Measurements from ENCODE around the gene ZBTB21.

ZBTB21 gene

DNA sequence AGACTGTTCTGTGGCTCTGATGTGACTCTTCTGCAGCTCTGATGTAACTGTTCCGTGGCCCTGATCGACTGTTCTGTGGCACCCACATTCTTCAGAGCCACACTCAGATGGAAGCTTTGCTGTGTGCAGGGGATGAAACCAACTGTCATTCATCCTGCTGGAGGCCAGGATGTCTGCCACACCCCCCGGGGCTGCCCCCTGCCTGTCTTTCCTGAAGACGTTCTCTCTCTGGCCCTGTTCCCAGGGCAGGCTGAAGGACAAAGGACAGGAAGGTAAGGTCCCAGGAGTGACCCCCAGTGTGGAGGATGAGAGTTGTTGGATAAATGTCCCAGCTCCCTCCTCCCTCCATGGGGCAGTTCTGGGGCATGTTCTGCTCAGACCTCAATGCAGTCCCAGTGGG, 31.6 kb upstream of the ZBTB21 start:
- Histone ChIP-seq H3K9ac (no peak overlapping the region), H3K4me1 (ENCODE audit: low read depth, poor library complexity, severe bottlenecking) (no peaks in the 10 kb centered on the region), H2AFZ (ENCODE audit: low read depth) (no peak overlapping the region), H3K4me2 (no peak overlapping the region), H3K36me3 (ENCODE audit: insufficient read depth) (no peaks in the 10 kb centered on the region), H3K79me2 (ENCODE audit: insufficient read depth, low read depth) (no peaks in the 10 kb centered on the region), H3K27me3 (ENCODE audit: insufficient read depth, low read depth) (peaks cover 7% of the 10 kb centered on the region; the same call in 1 of the 2 replicates), H3K27ac (no peak overlapping the region), H3K4me3 (IDR thresholded peaks at IDR 0.05; ENCODE audit: insufficient read depth, low read depth, low read length) (no peak overlapping the region), H4K20me1 (ENCODE audit: insufficient read depth) (no peaks in the 10 kb centered on the region)
- TF ChIP-seq, protein P1, sequence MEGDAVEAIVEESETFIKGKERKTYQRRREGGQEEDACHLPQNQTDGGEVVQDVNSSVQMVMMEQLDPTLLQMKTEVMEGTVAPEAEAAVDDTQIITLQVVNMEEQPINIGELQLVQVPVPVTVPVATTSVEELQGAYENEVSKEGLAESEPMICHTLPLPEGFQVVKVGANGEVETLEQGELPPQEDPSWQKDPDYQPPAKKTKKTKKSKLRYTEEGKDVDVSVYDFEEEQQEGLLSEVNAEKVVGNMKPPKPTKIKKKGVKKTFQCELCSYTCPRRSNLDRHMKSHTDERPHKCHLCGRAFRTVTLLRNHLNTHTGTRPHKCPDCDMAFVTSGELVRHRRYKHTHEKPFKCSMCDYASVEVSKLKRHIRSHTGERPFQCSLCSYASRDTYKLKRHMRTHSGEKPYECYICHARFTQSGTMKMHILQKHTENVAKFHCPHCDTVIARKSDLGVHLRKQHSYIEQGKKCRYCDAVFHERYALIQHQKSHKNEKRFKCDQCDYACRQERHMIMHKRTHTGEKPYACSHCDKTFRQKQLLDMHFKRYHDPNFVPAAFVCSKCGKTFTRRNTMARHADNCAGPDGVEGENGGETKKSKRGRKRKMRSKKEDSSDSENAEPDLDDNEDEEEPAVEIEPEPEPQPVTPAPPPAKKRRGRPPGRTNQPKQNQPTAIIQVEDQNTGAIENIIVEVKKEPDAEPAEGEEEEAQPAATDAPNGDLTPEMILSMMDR (conservative IDR thresholded peaks at IDR 0.05; ENCODE audit: low read depth, low read length), result no peak

DNA sequence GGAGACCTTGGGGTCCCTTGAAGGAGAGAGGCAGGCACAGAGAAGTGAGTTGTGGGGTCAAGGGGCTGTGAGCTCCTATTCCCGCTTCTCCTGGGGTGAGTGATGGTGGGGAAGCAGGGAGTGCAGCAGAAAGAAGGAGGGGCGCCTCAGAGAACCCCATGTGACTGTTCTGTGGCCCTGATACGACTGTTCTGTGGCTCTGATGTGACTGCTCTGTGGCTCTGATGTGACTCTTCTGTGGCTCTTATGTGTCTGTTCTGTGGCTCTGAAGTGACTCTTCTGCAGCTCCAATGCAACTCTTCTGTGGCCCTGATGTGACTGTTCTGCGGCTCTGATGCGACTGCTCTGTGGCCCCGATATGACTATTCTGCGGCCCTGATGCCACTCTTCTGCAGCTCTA, 31.1 kb upstream of the ZBTB21 start:
- Histone ChIP-seq H2AFZ (ENCODE audit: low read depth) (no peak overlapping the region), H3K4me3 (IDR thresholded peaks at IDR 0.05; ENCODE audit: insufficient read depth, low read depth, low read length) (no peak overlapping the region), H3K36me3 (ENCODE audit: insufficient read depth) (no peaks in the 10 kb centered on the region), H3K4me1 (ENCODE audit: low read depth, poor library complexity, severe bottlenecking) (no peaks in the 10 kb centered on the region), H3K9ac (no peak overlapping the region), H3K27ac (no peak overlapping the region), H3K4me2 (no peak overlapping the region), H3K27me3 (ENCODE audit: insufficient read depth, low read depth) (peaks cover 7% of the 10 kb centered on the region; the same call in 1 of the 2 replicates), H4K20me1 (ENCODE audit: insufficient read depth) (no peaks in the 10 kb centered on the region), H3K79me2 (ENCODE audit: insufficient read depth, low read depth) (no peaks in the 10 kb centered on the region)
- TF ChIP-seq, protein P1 (conservative IDR thresholded peaks at IDR 0.05; ENCODE audit: low read depth, low read length), result no peak

DNA sequence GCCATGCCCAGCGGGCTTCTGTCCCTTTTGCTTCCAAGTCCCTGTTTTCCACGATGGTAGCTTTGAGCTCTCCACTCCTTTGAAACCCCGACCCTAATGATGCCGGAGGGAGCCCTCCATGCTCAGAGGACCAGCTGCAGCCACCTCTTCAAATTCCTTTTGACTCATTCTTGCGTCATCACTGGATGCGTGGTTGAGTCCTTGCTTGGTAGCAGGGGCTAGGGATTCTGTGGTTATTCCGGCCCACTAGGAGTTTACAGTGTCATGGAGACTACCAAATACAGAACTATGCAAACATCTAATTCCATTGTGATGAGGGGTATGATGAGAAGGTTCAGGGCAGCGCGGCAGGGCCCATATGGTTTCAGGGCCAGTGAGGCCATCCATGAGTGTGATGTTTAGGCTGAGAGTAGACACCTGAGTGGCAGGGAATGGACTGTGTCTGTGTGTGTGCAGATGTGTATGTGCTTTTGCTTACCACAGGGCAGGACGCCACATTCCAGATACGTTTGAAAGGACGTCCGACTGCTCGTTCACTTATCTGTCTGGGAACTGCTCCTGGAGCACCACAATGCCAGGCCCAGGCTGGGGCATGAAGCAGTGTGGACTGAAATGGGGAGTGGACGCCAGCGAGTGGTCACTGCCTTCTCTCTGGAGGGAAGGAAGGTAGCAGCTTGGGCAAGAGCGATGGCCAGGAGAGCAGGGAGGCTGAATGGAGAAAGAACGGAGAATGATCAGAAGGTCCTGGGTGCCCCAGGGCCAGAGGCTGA, 30.4 kb upstream of the ZBTB21 start:
- H2AFZ ChIP-seq (ENCODE audit: low read depth), result no peak overlapping the region
- no peak overlapping the region for H3K4me3 ChIP-seq (IDR thresholded peaks at IDR 0.05; ENCODE audit: insufficient read depth, low read depth, low read length)
- H4K20me1 ChIP-seq (ENCODE audit: insufficient read depth), result no peaks in the 10 kb centered on the region
- no peaks in the 10 kb centered on the region for H3K4me1 ChIP-seq (ENCODE audit: low read depth, poor library complexity, severe bottlenecking)
- H3K36me3 ChIP-seq (ENCODE audit: insufficient read depth), result no peaks in the 10 kb centered on the region
- H3K27me3 ChIP-seq (ENCODE audit: insufficient read depth, low read depth), result peaks cover 7% of the 10 kb centered on the region; the same call in 1 of the 2 replicates
- no peaks in the 10 kb centered on the region for H3K79me2 ChIP-seq (ENCODE audit: insufficient read depth, low read depth)
- no peak overlapping the region for H3K4me2 ChIP-seq
- H3K9ac ChIP-seq, result no peak overlapping the region
- TF ChIP-seq, protein P1 (conservative IDR thresholded peaks at IDR 0.05; ENCODE audit: low read depth, low read length), result no peak
- H3K27ac ChIP-seq, result no peak overlapping the region

DNA sequence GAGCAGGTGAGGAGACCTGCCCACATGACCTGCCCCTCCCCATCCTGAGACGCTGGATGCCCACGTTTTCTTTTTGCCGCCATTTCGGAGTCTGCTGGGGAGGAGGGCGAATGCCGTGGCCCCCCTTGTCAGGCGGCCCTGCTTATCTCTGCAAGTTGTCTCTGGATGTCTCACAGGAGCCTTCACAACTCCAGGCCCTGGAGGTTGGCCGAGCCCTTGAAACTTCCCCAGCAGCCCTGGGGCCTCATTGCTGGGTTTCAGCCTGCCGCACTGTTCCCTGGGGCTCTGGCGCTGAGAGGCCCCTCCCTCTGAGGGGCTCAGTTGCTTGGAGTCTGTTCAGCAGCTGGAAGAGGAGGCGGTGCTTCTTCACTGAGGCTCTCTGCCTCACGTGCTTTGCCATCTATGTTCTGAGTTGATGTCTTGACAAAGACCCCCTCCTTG, 29.8 kb upstream of the ZBTB21 start:
- Histone ChIP-seq H3K36me3 (ENCODE audit: insufficient read depth) (no peaks in the 10 kb centered on the region), H3K4me2 (no peak overlapping the region), H3K4me3 (IDR thresholded peaks at IDR 0.05; ENCODE audit: insufficient read depth, low read depth, low read length) (no peak overlapping the region)

More for the DNA sequence above, 29.8 kb upstream of the ZBTB21 start:
- TF ChIP-seq, protein P1 (conservative IDR thresholded peaks at IDR 0.05; ENCODE audit: low read depth, low read length), result no peak
- Histone ChIP-seq H3K27ac (no peak overlapping the region), H3K4me1 (ENCODE audit: low read depth, poor library complexity, severe bottlenecking) (no peaks in the 10 kb centered on the region), H2AFZ (ENCODE audit: low read depth) (no peak overlapping the region), H3K9ac (no peak overlapping the region), H3K27me3 (ENCODE audit: insufficient read depth, low read depth) (peaks cover 7% of the 10 kb centered on the region; the same call in 1 of the 2 replicates), H3K79me2 (ENCODE audit: insufficient read depth, low read depth) (no peaks in the 10 kb centered on the region), H4K20me1 (ENCODE audit: insufficient read depth) (no peaks in the 10 kb centered on the region)
